ENCODE results near the gene ARTN. TPM values are rescaled to one million over a fixed set of nuclear protein-coding genes. Genes with fewer than 3 reads are reported as not detected.

Gene ARTN
- total and polyA plus RNA-seq, 9 of the 15 experiments (the other 6 are each of a cell fraction or from before 2014, with no cell fraction given): 0.06 to 0.38 TPM; not detected in 7

DNA sequence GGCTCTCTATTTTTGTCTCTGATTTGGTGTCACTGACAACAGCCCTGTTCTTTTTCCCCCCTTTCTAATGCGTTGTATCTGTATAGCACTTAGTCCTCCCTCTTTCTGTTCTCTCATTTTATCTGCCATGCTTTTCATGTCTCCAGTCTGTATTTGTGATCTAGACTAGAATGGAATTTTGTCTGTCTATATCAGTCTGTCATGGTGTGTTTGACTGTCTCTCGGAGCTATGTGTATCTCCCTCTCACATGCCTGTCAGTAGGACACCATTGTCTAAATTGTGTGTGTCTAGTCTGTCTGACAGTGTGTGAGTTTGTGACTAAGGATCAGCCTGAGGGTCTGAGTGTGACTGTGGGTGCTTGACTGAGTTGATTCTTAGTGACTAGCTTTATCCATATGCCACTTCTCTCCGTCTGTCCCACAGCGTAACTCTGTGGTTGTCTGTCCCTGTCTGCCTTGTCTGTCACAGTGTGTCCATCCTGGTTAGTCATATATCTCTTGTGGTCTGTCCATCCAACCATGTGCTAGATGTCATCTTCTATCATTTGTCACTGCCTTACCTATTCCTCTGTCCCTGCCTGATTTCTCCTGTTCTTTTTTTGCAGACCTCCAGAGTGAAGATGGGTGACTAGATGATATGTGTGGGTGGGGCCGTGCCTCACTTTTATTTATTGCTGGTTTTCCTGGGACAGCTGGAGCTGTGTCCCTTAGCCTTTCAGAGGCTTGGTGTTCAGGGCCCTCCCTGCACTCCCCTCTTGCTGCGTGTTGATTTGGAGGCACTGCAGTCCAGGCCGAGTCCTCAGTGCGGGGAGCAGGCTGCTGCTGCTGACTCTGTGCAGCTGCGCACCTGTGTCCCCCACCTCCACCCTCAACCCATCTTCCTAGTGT, 44.0 kb downstream of the ARTN start:
- DNase-seq (ENCODE audit: extremely low read depth in 1 of 4, low spot score in 3 of 4): peak in 1 of 4 experiments; percentile 47
- no TSS peak for BruUV-seq (replicated peaks)
- Histone ChIP-seq H3K4me3 (no peak overlapping the region), H2AFZ (ENCODE audit: low read depth, low read length) (no peak overlapping the region), H3K9ac (ENCODE audit: insufficient read depth in 1 of 2, low read depth in 2 of 2, low read length in 2 of 2) (peak overlapping the region in 1 of 2 experiments; percentile 97; a peak in 2 of 4 replicates), H3K4me1 (replicated peaks in 1 of 2; ENCODE audit: control insufficient read depth in 2 of 2, insufficient read depth in 2 of 2, low read length in 2 of 2) (peaks cover 50 to 81% of the 10 kb centered on the region in 2 experiments), H3K36me3 (ENCODE audit: control insufficient read depth, insufficient read depth, low read length) (peaks cover 65% of the 10 kb centered on the region), H3K9me1 (ENCODE audit: control insufficient read depth, insufficient read depth, low read length) (peaks cover 18% of the 10 kb centered on the region), H4K20me1 (replicated peaks; ENCODE audit: control insufficient read depth, insufficient read depth, low read length) (peaks cover 27% of the 10 kb centered on the region), H3K4me2 (ENCODE audit: insufficient read depth, low read length) (peak overlapping the region; percentile 79), H3K79me2 (ENCODE audit: control insufficient read depth, insufficient read depth, low read length) (peaks cover 75% of the 10 kb centered on the region), H3K27ac (ENCODE audit: extremely low read depth, low read depth, low read length) (peak overlapping the region; percentile 26; the same call in 1 of the 3 replicates), H3K9me3 (replicated peaks; ENCODE audit: control insufficient read depth, insufficient read depth, low read depth, low read length) (no peaks in the 10 kb centered on the region), H3K27me3 (ENCODE audit: control insufficient read depth in 2 of 2, insufficient read depth in 2 of 2, low read length in 2 of 2) (no peaks in the 10 kb centered on the region)
- ATAC-seq: no peak
- POLR2A ChIA-PET: interaction anchor here (0.6 to 2.5 kb wide), 10 partner anchors 11 to 655 kb away, joined by 3 to 10 read pairs (median 4); partner anchors contain the start of gene CCDC24
- peak; percentile 11 for FAIRE-seq
- 68% methylated on average over 9 of the region's 9 CpGs for WGBS (ENCODE audit: insufficient coverage, low coverage, missing lambda C conversion rate)
- intact Hi-C loops (cut with micrococcal nuclease): no loop called here
- in situ Hi-C loops (cut with MboI): no loop called here
- CTCF ChIA-PET (ENCODE audit: low intra/inter-chr PET ratio): no interaction called here
- TF ChIP-seq SP1 (CRISPR knock-in tag; IDR thresholded peaks at IDR 0.05) (peak; percentile 50; the same call in 1 of the 2 replicates), EGR1 (conservative IDR thresholded peaks at IDR 0.05) (0 out of 2 replicates have a peak, but pooled peaks have one; percentile 13), TARDBP (IDR thresholded peaks at IDR 0.05) (no peak), HIVEP1 (CRISPR knock-in tag; IDR thresholded peaks at IDR 0.05) (no peak), MEIS2 (IDR thresholded peaks at IDR 0.05; ENCODE audit: partially characterized antibody) (peak; percentile 84), FOXA3 (CRISPR knock-in tag; conservative IDR thresholded peaks at IDR 0.05 in 1 of 2, IDR thresholded peaks at IDR 0.05 in 1 of 2) (0 out of 4 replicates have a peak, but pooled peaks of 1 of the 2 experiments have one; percentile 70), ARHGAP35 (IDR thresholded peaks at IDR 0.05; ENCODE audit: partially characterized antibody) (peak; percentile 67), SAP30 (IDR thresholded peaks at IDR 0.05; ENCODE audit: borderline replicate concordance, insufficient read depth, low read depth, low read length, poor library complexity, severe bottlenecking) (peak; percentile 32)
- TF ChIP-seq, protein P1, sequence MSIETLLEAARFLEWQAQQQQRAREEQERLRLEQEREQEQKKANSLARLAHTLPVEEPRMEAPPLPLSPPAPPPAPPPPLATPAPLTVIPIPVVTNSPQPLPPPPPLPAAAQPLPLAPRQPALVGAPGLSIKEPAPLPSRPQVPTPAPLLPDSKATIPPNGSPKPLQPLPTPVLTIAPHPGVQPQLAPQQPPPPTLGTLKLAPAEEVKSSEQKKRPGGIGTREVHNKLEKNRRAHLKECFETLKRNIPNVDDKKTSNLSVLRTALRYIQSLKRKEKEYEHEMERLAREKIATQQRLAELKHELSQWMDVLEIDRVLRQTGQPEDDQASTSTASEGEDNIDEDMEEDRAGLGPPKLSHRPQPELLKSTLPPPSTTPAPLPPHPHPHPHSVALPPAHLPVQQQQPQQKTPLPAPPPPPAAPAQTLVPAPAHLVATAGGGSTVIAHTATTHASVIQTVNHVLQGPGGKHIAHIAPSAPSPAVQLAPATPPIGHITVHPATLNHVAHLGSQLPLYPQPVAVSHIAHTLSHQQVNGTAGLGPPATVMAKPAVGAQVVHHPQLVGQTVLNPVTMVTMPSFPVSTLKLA (conservative IDR thresholded peaks at IDR 0.05): 0 out of 4 replicates have a peak, but pooled peaks of 1 of the 2 experiments have one; percentile 32
- TF ChIP-seq, protein P2, sequence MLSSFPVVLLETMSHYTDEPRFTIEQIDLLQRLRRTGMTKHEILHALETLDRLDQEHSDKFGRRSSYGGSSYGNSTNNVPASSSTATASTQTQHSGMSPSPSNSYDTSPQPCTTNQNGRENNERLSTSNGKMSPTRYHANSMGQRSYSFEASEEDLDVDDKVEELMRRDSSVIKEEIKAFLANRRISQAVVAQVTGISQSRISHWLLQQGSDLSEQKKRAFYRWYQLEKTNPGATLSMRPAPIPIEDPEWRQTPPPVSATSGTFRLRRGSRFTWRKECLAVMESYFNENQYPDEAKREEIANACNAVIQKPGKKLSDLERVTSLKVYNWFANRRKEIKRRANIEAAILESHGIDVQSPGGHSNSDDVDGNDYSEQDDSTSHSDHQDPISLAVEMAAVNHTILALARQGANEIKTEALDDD (IDR thresholded peaks at IDR 0.05): peak; percentile 46; the same call in 1 of the 2 replicates
- TF ChIP-seq, protein P3, sequence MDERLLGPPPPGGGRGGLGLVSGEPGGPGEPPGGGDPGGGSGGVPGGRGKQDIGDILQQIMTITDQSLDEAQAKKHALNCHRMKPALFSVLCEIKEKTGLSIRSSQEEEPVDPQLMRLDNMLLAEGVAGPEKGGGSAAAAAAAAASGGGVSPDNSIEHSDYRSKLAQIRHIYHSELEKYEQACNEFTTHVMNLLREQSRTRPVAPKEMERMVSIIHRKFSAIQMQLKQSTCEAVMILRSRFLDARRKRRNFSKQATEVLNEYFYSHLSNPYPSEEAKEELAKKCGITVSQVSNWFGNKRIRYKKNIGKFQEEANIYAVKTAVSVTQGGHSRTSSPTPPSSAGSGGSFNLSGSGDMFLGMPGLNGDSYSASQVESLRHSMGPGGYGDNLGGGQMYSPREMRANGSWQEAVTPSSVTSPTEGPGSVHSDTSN (CRISPR knock-in tag; IDR thresholded peaks at IDR 0.05; ENCODE audit: low read depth): no peak
- TF ChIP-seq, protein P3 (tag; conservative IDR thresholded peaks at IDR 0.05; ENCODE audit: low read depth): 0 out of 2 replicates have a peak, but pooled peaks have one; percentile 44
- TF ChIP-seq, protein P4, sequence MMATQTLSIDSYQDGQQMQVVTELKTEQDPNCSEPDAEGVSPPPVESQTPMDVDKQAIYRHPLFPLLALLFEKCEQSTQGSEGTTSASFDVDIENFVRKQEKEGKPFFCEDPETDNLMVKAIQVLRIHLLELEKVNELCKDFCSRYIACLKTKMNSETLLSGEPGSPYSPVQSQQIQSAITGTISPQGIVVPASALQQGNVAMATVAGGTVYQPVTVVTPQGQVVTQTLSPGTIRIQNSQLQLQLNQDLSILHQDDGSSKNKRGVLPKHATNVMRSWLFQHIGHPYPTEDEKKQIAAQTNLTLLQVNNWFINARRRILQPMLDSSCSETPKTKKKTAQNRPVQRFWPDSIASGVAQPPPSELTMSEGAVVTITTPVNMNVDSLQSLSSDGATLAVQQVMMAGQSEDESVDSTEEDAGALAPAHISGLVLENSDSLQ (IDR thresholded peaks at IDR 0.05): peak; percentile 88

Data from K562 (cell line).